HUES64 (cell line): Measurements from ENCODE around the gene TJAP1.
A peak's percentile ranks its signal among the peaks of the same experiment; 100 is the strongest.

ENCODE experiments used
- H3K27ac ChIP-seq: 2 replicates; pipeline ENCODE4 v1.7.0; 2013; ENCODE audit warnings: low read depth, low read length, inconsistent platforms
- H3K27me3 ChIP-seq: 2 replicates; pipeline ENCODE4 v1.6.1; 2013; ENCODE audit warnings: mild to moderate bottlenecking, low read length; ENCODE audit not compliant: insufficient read depth
- H3K36me3 ChIP-seq: 2 replicates; pipeline ENCODE4 v1.6.1; 2013; ENCODE audit warnings: mild to moderate bottlenecking, low read length; ENCODE audit not compliant: insufficient read depth
- H3K4me1 ChIP-seq: 2 replicates; pipeline ENCODE4 v1.6.1; 2013; ENCODE audit warnings: mild to moderate bottlenecking, low read length, moderate library complexity; ENCODE audit not compliant: insufficient read depth
- H3K4me3 ChIP-seq: 2 replicates; pipeline ENCODE4 v1.5.1; 2013; ENCODE audit warnings: mild to moderate bottlenecking, low read length, moderate library complexity
- H3K9ac ChIP-seq: 2 replicates; pipeline ENCODE4 v1.6.1; 2013; ENCODE audit warnings: mild to moderate bottlenecking, low read depth, low read length
- H3K9me3 ChIP-seq: 2 replicates; pipeline ENCODE4 v1.6.1; 2013; ENCODE audit warnings: low read depth, low read length; ENCODE audit not compliant: insufficient read depth
- WGBS: fragments of 150-250, 120-280 bp; methylation state at CpG from one replicate; pipeline ENCODE4 v1.1.7; 2013; ENCODE audit warnings: missing lambda C conversion rate; 5-methylcytosine and 5-hydroxymethylcytosine counted together

The TJAP1 gene

GRCh38 chr6:43467752-43468151 lies 9.6 kb upstream of the TJAP1 start:
- no peak overlapping the region for H3K4me3 ChIP-seq
- 0 out of 2 replicates have a peak, but pooled peaks cover 8% of the 10 kb centered on the region for H3K4me1 ChIP-seq
- no peaks in the 10 kb centered on the region for H3K27me3 ChIP-seq
- WGBS, result 91% methylated on average over 4 of the region's 4 CpGs
- no peak overlapping the region for H3K9ac ChIP-seq
- H3K27ac ChIP-seq, result no peak overlapping the region
- H3K36me3 ChIP-seq, result no peaks in the 10 kb centered on the region
- no peaks in the 10 kb centered on the region for H3K9me3 ChIP-seq

DNA sequence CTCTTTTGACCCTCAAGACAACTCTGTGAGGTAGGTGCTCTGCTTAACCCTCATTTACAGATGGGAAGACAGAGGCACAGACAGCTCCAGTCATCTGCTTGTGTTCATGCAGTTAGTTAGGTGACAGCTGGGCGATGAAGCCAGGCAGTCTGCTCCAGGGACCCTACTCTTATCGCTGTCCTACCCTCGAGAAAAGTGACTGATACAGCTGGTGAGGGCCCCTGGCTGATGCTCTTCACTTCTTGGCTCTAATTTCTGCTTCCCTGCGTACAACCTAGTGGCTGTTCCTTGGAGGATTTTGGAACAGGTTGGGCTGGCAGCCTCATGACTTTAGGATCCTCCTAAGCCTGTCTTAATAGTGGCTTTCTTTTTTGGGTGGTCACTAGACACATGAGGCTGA lies 9.1 kb upstream of the TJAP1 start:
- WGBS, result 94% methylated on average over 4 of the region's 4 CpGs
- no peaks in the 10 kb centered on the region for H3K27me3 ChIP-seq
- no peaks in the 10 kb centered on the region for H3K36me3 ChIP-seq
- H3K4me1 ChIP-seq, result 0 out of 2 replicates have a peak, but pooled peaks cover 8% of the 10 kb centered on the region
- H3K9ac ChIP-seq, result no peak overlapping the region
- H3K9me3 ChIP-seq, result no peaks in the 10 kb centered on the region
- H3K27ac ChIP-seq, result no peak overlapping the region
- no peak overlapping the region for H3K4me3 ChIP-seq

- Histone ChIP-seq H3K36me3 (no peaks in the 10 kb centered on the region), H3K9ac (0 out of 2 replicates have a peak overlapping the region, but pooled peaks have one; percentile 6), H3K4me1 (0 out of 2 replicates have a peak, but pooled peaks cover 8% of the 10 kb centered on the region), H3K9me3 (no peaks in the 10 kb centered on the region), H3K27me3 (no peaks in the 10 kb centered on the region), H3K4me3 (no peak overlapping the region), H3K27ac (no peak overlapping the region; the same call in 1 of the 2 replicates)
- WGBS, result 70% methylated on average over 13 of the region's 13 CpGs
Measured at GRCh38 chr6:43468748-43469681, 8.4 kb upstream of the TJAP1 start.

DNA sequence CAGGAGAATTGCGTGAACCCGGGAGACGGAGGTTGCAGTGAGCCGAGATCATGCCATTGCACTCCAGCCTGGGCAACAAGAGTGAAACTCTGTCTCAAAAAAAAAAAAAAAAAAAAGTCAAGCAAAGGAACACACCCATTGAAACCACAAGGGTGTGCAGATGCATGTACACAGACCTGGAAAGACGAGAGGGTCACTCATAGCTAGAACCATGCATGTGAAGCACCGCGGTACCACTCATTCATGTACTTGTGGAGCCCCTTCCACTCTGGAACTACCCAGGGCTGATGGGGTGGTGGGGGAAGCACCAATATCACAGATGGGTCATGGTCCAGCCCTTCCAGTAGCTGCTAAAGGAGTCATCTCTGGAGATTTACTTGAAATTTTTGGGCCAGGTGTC lies 7.4 kb upstream of the TJAP1 start:
- 94% methylated on average over 7 of the region's 7 CpGs for WGBS
- Histone ChIP-seq H3K9ac (no peak overlapping the region), H3K27ac (no peak overlapping the region), H3K27me3 (no peaks in the 10 kb centered on the region), H3K4me3 (no peak overlapping the region), H3K4me1 (0 out of 2 replicates have a peak, but pooled peaks cover 8% of the 10 kb centered on the region), H3K9me3 (no peaks in the 10 kb centered on the region), H3K36me3 (no peaks in the 10 kb centered on the region)

- no peak overlapping the region for H3K27ac ChIP-seq
- no peak overlapping the region for H3K9ac ChIP-seq
- no peaks in the 10 kb centered on the region for H3K36me3 ChIP-seq
- no peaks in the 10 kb centered on the region for H3K27me3 ChIP-seq
- WGBS, result 90% methylated on average over 1 of the region's 1 CpG
- H3K4me1 ChIP-seq, result 0 out of 2 replicates have a peak, but pooled peaks cover 8% of the 10 kb centered on the region
- no peaks in the 10 kb centered on the region for H3K9me3 ChIP-seq
- H3K4me3 ChIP-seq, result no peak overlapping the region
Measured at GRCh38 chr6:43471399-43471798, 6.0 kb upstream of the TJAP1 start.

DNA sequence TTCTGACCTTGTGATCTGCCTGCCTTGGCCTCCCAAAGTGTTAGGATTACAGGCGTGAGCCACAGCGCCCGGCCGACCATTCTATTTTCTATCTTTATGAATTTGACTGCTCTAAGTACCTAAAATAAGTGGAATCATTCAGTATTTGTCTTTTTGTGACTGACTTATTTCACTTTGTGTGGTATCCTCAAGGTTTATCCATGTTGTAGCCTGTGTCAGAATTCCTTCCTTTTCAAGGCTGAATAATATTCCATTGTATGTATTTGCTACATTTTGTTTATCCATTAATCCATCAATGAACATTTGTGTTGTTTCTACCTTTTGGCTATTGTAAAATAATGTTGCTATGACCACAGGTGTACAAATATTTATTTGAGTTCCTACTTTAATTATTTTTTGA lies 4.9 kb upstream of the TJAP1 start:
- Histone ChIP-seq H3K27me3 (no peaks in the 10 kb centered on the region), H3K36me3 (no peaks in the 10 kb centered on the region), H3K4me3 (no peak overlapping the region), H3K9me3 (no peaks in the 10 kb centered on the region), H3K27ac (no peak overlapping the region), H3K4me1 (0 out of 2 replicates have a peak, but pooled peaks cover 8% of the 10 kb centered on the region), H3K9ac (no peak overlapping the region)
- WGBS, result 87% methylated on average over 4 of the region's 4 CpGs

- no peaks in the 10 kb centered on the region for H3K36me3 ChIP-seq
- peaks cover 9% of the 10 kb centered on the region; the same call in 1 of the 2 replicates for H3K4me1 ChIP-seq
- 91% methylated on average over 6 of the region's 6 CpGs for WGBS
- no peaks in the 10 kb centered on the region for H3K9me3 ChIP-seq
- no peak overlapping the region for H3K27ac ChIP-seq
- no peak overlapping the region for H3K9ac ChIP-seq
- no peaks in the 10 kb centered on the region for H3K27me3 ChIP-seq
- no peak overlapping the region for H3K4me3 ChIP-seq
Measured at GRCh38 chr6:43475516-43475915, 1.9 kb upstream of the TJAP1 start.

DNA sequence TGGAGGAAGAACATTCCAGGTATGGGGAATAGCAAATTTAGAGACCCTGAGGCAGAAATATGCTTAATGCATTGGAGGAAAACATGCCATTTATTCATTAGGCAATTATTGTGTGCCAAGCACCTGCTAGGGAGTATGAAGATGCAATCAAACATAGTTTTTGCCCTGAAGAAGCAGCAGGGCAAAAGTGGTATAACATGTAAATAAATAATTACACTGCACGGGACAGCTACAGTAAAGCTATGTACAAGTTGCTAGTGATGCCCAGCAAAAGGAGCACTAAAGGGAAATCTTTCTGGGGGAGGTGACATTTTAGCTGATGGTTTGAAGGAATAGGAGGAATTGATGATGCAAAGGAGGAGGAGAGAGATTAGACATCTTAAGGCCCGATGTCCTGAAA lies 624 bp upstream of the TJAP1 start:
- 68% methylated on average over 2 of the region's 2 CpGs for WGBS

GRCh38 chr6:43478008-43478372 lies 620 bp downstream of the TJAP1 start:
- H3K36me3 ChIP-seq, result no peaks in the 10 kb centered on the region
- H3K27me3 ChIP-seq, result no peaks in the 10 kb centered on the region
- peak overlapping the region; percentile 78 for H3K9ac ChIP-seq
- WGBS, result 53% methylated on average over 3 of the region's 3 CpGs
- no peak overlapping the region for H3K27ac ChIP-seq
- peak overlapping the region; percentile 80 for H3K4me3 ChIP-seq
- peaks cover 28% of the 10 kb centered on the region for H3K4me1 ChIP-seq
- no peaks in the 10 kb centered on the region for H3K9me3 ChIP-seq

More for the DNA sequence above, 624 bp upstream of the TJAP1 start:
- Histone ChIP-seq H3K9ac (peak overlapping the region; percentile 71), H3K4me1 (peaks cover 20% of the 10 kb centered on the region), H3K36me3 (no peaks in the 10 kb centered on the region), H3K9me3 (no peaks in the 10 kb centered on the region), H3K27ac (0 out of 2 replicates have a peak overlapping the region, but pooled peaks have one; percentile 15), H3K4me3 (peak overlapping the region; percentile 80), H3K27me3 (no peaks in the 10 kb centered on the region)

- Histone ChIP-seq H3K27ac (no peak overlapping the region), H3K9ac (no peak overlapping the region), H3K4me1 (peaks cover 28% of the 10 kb centered on the region), H3K36me3 (peaks cover 4% of the 10 kb centered on the region; the same call in 1 of the 2 replicates), H3K27me3 (no peaks in the 10 kb centered on the region), H3K4me3 (no peak overlapping the region), H3K9me3 (no peaks in the 10 kb centered on the region)
- WGBS, result 100% methylated on average over 1 of the region's 2 CpGs
Measured at GRCh38 chr6:43481075-43481474, 3.7 kb downstream of the TJAP1 start.

GRCh38 chr6:43481591-43482236 lies 4.3 kb downstream of the TJAP1 start:
- Histone ChIP-seq H3K4me1 (peaks cover 28% of the 10 kb centered on the region), H3K9ac (no peak overlapping the region), H3K4me3 (no peak overlapping the region), H3K9me3 (no peaks in the 10 kb centered on the region), H3K27ac (no peak overlapping the region; the same call in 1 of the 2 replicates), H3K36me3 (peaks cover 4% of the 10 kb centered on the region; the same call in 1 of the 2 replicates), H3K27me3 (no peaks in the 10 kb centered on the region)
- WGBS, result 79% methylated on average over 11 of the region's 11 CpGs
